H9 (cell line): ENCODE measurements around the gene TTC31. TPM values are rescaled to one million over a fixed set of nuclear protein-coding genes. Genes with fewer than 3 reads are reported as not detected.

Experiments
- DNase-seq: peaks from one replicate; pipeline ENCODE4 v3.0.0-alpha.2; 2017
- H2AFZ ChIP-seq: one replicate; pipeline ENCODE4 v1.6.1; 2013; ENCODE audit warnings: mild to moderate bottlenecking, low read length, control low read depth, moderate library complexity
- H2AK5ac ChIP-seq: 2 replicates; pipeline ENCODE4 v1.6.1; 2013; ENCODE audit warnings: low read length, control low read depth, mixed read lengths; ENCODE audit not compliant: insufficient read length
- H2BK120ac ChIP-seq: one replicate; pipeline ENCODE4 v1.6.1; 2013; ENCODE audit warnings: low read depth, mild to moderate bottlenecking, low read length, control low read depth, inconsistent platforms; ENCODE audit not compliant: poor library complexity, severe bottlenecking
- H2BK12ac ChIP-seq: 2 replicates; pipeline ENCODE4 v1.6.1; 2013; ENCODE audit warnings: low read length, control low read depth, mixed read lengths, low read depth; ENCODE audit not compliant: insufficient read length
- H2BK15ac ChIP-seq: 2 replicates; pipeline ENCODE4 v1.6.1; 2013; ENCODE audit warnings: low read depth, low read length, control low read depth
- H2BK20ac ChIP-seq: one replicate; pipeline ENCODE4 v1.6.1; 2013; ENCODE audit warnings: low read depth, mild to moderate bottlenecking, low read length, control low read depth, inconsistent platforms; ENCODE audit not compliant: poor library complexity, severe bottlenecking
- H2BK5ac ChIP-seq: 2 replicates; pipeline ENCODE4 v1.6.1; 2013; ENCODE audit warnings: low read length, control low read depth, mixed read lengths; ENCODE audit not compliant: insufficient read length
- H3K14ac ChIP-seq: 2 replicates; pipeline ENCODE4 v1.6.1; 2013; ENCODE audit warnings: low read length, control low read depth; ENCODE audit not compliant: insufficient read depth
- H3K18ac ChIP-seq: 2 replicates; pipeline ENCODE4 v1.6.1; 2013; ENCODE audit warnings: low read depth, mild to moderate bottlenecking, mixed read lengths, low read length, control low read depth; ENCODE audit not compliant: insufficient read length
- H3K23ac ChIP-seq: 2 replicates; pipeline ENCODE4 v1.6.1; 2013; ENCODE audit warnings: low read length, control low read depth, mixed read lengths, low read depth; ENCODE audit not compliant: insufficient read length
- H3K23me2 ChIP-seq: 2 replicates; pipeline ENCODE4 v1.6.1; 2013; ENCODE audit warnings: low read depth, mild to moderate bottlenecking, mixed read lengths, low read length, control low read depth; ENCODE audit not compliant: insufficient read length, poor library complexity, severe bottlenecking
- H3K27ac ChIP-seq: 2 replicates; pipeline ENCODE4 v1.5.1; 2013; ENCODE audit warnings: low read length, control low read depth, mixed read lengths, low read depth; ENCODE audit not compliant: insufficient read length
- H3K27me3 ChIP-seq: 2 replicates; pipeline ENCODE4 v1.6.1; 2013; ENCODE audit warnings: low read length, control low read depth, inconsistent platforms; ENCODE audit not compliant: insufficient read depth
- H3K4ac ChIP-seq: 2 replicates; pipeline ENCODE4 v1.6.1; 2013; ENCODE audit warnings: low read depth, mild to moderate bottlenecking, control low read depth, inconsistent platforms, low read length, moderate library complexity
- H3K4me1 ChIP-seq: 2 replicates; pipeline ENCODE4 v1.6.1; 2013; ENCODE audit warnings: low read length, control low read depth, inconsistent platforms; ENCODE audit not compliant: insufficient read depth
- H3K4me2 ChIP-seq: 2 replicates; pipeline ENCODE4 v1.6.1; 2013; ENCODE audit warnings: low read length, control low read depth, mixed read lengths; ENCODE audit not compliant: insufficient read length, insufficient read depth
- H3K56ac ChIP-seq: 2 replicates; pipeline ENCODE4 v1.6.1; 2013; ENCODE audit warnings: low read depth, mild to moderate bottlenecking, mixed read lengths, low read length, control low read depth; ENCODE audit not compliant: insufficient read length
- H3K79me1 ChIP-seq: 2 replicates; pipeline ENCODE4 v1.6.1; 2013; ENCODE audit warnings: low read depth, mild to moderate bottlenecking, moderate library complexity, low read length, control low read depth, inconsistent platforms; ENCODE audit not compliant: insufficient read depth, poor library complexity, severe bottlenecking
- H3K79me2 ChIP-seq: 2 replicates; pipeline ENCODE4 v1.6.1; 2013; ENCODE audit warnings: low read length, control low read depth, inconsistent platforms; ENCODE audit not compliant: insufficient read depth
- H3K9ac ChIP-seq: 2 replicates; pipeline ENCODE4 v1.6.1; 2013; ENCODE audit warnings: low read length, control low read depth, mixed read lengths; ENCODE audit not compliant: insufficient read length; ENCODE audit errors: extremely low read depth
- H3K9me3 ChIP-seq: one replicate; pipeline ENCODE4 v1.6.1; 2013; ENCODE audit warnings: low read depth, low read length, inconsistent platforms; ENCODE audit not compliant: control insufficient read depth
- H3T11ph ChIP-seq: one replicate; pipeline ENCODE4 v1.6.1; 2013; ENCODE audit warnings: mild to moderate bottlenecking, low read length, control low read depth, inconsistent platforms
- H4K20me1 ChIP-seq: one replicate; pipeline ENCODE4 v1.6.1; 2013; ENCODE audit not compliant: control insufficient read depth, insufficient read length, insufficient read depth
- H4K5ac ChIP-seq: 2 replicates; pipeline ENCODE4 v1.6.1; 2013; ENCODE audit warnings: low read depth, mild to moderate bottlenecking, mixed read lengths, low read length, control low read depth; ENCODE audit not compliant: insufficient read length
- H4K8ac ChIP-seq: replicated peaks from 2 replicates; pipeline ENCODE4 v1.6.1; 2013; ENCODE audit warnings: low read length, control low read depth, mixed read lengths, low read depth; ENCODE audit not compliant: insufficient read length
- H4K91ac ChIP-seq: 2 replicates; pipeline ENCODE4 v1.6.1; 2013; ENCODE audit warnings: low read depth, mild to moderate bottlenecking, moderate library complexity, mixed read lengths, low read length, control low read depth; ENCODE audit not compliant: insufficient read length
- H3K27ac Mint-ChIP-seq, 3 experiments: 2 replicates in 2 of 3; 3 replicates in 1 of 3; pipeline ENCODE4 v1.8.0; 2020 to 2021; ENCODE audit warnings: mixed read lengths in 3 of 3, mild to moderate bottlenecking in 1 of 3, moderate library complexity in 1 of 3
- H3K27me3 Mint-ChIP-seq: 2 replicates; pipeline ENCODE4 v1.8.0; 2021; ENCODE audit warnings: low read depth, mild to moderate bottlenecking, moderate library complexity, mixed read lengths
- H3K36me3 Mint-ChIP-seq, 3 experiments: 2 replicates in 2 of 3; 3 replicates in 1 of 3; pipeline ENCODE4 v1.8.0; 2020 to 2021; ENCODE audit warnings: low read depth in 3 of 3, mixed read lengths in 3 of 3; ENCODE audit not compliant: insufficient read depth in 1 of 3
- H3K4me1 Mint-ChIP-seq, 2 experiments: 2 replicates each; pipeline ENCODE4 v1.8.0; 2020; ENCODE audit warnings: mixed read lengths in 2 of 2
- H3K4me3 Mint-ChIP-seq, 2 experiments: 2 replicates in 1 of 2; 3 replicates in 1 of 2; pipeline ENCODE4 v1.8.0; 2020 to 2021; ENCODE audit warnings: mild to moderate bottlenecking in 2 of 2, mixed read lengths in 2 of 2, moderate library complexity in 1 of 2
- H3K9me3 Mint-ChIP-seq, 2 experiments: 2 replicates in 1 of 2; 3 replicates in 1 of 2; pipeline ENCODE4 v1.8.0; 2020; ENCODE audit warnings: mild to moderate bottlenecking in 2 of 2, mixed read lengths in 2 of 2, moderate library complexity in 1 of 2
- CTCF ChIP-seq: fragments of 200-600 bp; sonication (generic); conservative IDR thresholded peaks from 3 replicates; pipeline ENCODE4 v1.8.0; 2021; ENCODE audit warnings: antibody characterized with exemption, mild to moderate bottlenecking
- WGBS: extraction: QIAGEN DNeasy Blood & Tissue Kit; methylation state at CpG from one replicate; pipeline ENCODE4 v1.1.7; 2013; ENCODE audit warnings: missing lambda C conversion rate, low lambda C conversion rate, mixed read lengths; ENCODE audit not compliant: insufficient read length; ENCODE audit errors: extremely low coverage; 5-methylcytosine and 5-hydroxymethylcytosine counted together
- total RNA-seq: library from RNA; stranded (reverse); gene quantifications from 2 replicates; pipeline ENCODE4 v1.2.1, GENCODE V29; 2021

The TTC31 gene
- total RNA-seq, 1 experiment from 2014 or later: 33.3 TPM

GRCh38 chr2:74438248-74438647 lies 44.6 kb upstream of the TTC31 start:
- H3K14ac ChIP-seq: no peak overlapping the region
- peaks cover 7% of the 10 kb centered on the region for H3K79me1 ChIP-seq
- H3K27me3 ChIP-seq: no peaks in the 10 kb centered on the region
- Mint-ChIP-seq H3K4me1 (peaks cover 31 to 40% of the 10 kb centered on the region in 2 experiments), H3K36me3 (peaks cover 13 to 39% (median 28%) of the 10 kb centered on the region in 3 experiments), H3K9me3 (no peaks in the 10 kb centered on the region), H3K27me3 (no peaks in the 10 kb centered on the region; the same call in 1 of the 2 replicates), H3K27ac (peak overlapping the region in 2 of 3 experiments; percentile 48 to 62; a peak in 4 of 7 replicates), H3K4me3 (peak overlapping the region; percentile 19 to 95; a peak in 4 of 5 replicates)
- peaks cover 11% of the 10 kb centered on the region for H3K23me2 ChIP-seq
- H2AFZ ChIP-seq: no peak overlapping the region
- H2BK120ac ChIP-seq: no peak overlapping the region
- H3K4me1 ChIP-seq: peaks cover 3% of the 10 kb centered on the region; the same call in 1 of the 2 replicates
- H3K9me3 ChIP-seq: no peaks in the 10 kb centered on the region
- no peak overlapping the region for H3K9ac ChIP-seq
- H3K56ac ChIP-seq: no peak overlapping the region
- no peak overlapping the region for H4K5ac ChIP-seq
- DNase-seq: no peak
- no peak overlapping the region for H2AK5ac ChIP-seq
- H2BK12ac ChIP-seq: no peak overlapping the region
- no peak overlapping the region for H3K4ac ChIP-seq
- H3T11ph ChIP-seq: no peak overlapping the region
- no peak overlapping the region for H2BK15ac ChIP-seq
- H4K8ac ChIP-seq: no peak overlapping the region
- H3K79me2 ChIP-seq: peaks cover 21% of the 10 kb centered on the region; the same call in 1 of the 2 replicates
- no peak overlapping the region for H3K27ac ChIP-seq
- no peak overlapping the region for H3K18ac ChIP-seq
- no peak overlapping the region for H3K4me2 ChIP-seq
- no peak overlapping the region for H4K91ac ChIP-seq
- no peak; the same call in 2 of the 3 replicates for TF ChIP-seq CTCF
- no peak overlapping the region for H2BK5ac ChIP-seq
- no peak overlapping the region for H2BK20ac ChIP-seq
- H4K20me1 ChIP-seq: no peaks in the 10 kb centered on the region
- no CpG with 5 or more reads among the region's 1 CpG for WGBS
- H3K23ac ChIP-seq: no peak overlapping the region
